ENCODE results near the gene DOCK8.

DOCK8 gene

DNA sequence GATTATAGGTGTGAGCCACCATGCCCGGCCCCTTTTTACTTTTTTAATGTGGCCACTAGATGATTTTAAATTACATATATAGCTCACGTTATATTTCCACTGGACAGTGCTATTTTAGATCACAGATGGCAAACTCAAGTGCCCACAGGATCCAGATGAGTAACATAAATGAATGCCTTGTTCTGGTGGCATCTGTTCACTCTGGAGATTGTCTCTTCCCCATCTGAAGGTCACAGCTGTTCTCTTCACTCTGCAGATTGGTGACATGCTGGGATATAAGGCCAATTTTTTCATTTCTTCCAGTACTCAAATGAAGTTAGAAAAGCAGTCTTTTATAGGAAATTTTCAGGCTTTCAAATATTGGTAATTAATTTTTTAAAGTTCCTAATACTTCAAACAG, 160.1 kb downstream of the DOCK8 start:
- TF ChIP-seq, protein P1, sequence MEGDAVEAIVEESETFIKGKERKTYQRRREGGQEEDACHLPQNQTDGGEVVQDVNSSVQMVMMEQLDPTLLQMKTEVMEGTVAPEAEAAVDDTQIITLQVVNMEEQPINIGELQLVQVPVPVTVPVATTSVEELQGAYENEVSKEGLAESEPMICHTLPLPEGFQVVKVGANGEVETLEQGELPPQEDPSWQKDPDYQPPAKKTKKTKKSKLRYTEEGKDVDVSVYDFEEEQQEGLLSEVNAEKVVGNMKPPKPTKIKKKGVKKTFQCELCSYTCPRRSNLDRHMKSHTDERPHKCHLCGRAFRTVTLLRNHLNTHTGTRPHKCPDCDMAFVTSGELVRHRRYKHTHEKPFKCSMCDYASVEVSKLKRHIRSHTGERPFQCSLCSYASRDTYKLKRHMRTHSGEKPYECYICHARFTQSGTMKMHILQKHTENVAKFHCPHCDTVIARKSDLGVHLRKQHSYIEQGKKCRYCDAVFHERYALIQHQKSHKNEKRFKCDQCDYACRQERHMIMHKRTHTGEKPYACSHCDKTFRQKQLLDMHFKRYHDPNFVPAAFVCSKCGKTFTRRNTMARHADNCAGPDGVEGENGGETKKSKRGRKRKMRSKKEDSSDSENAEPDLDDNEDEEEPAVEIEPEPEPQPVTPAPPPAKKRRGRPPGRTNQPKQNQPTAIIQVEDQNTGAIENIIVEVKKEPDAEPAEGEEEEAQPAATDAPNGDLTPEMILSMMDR (IDR thresholded peaks at IDR 0.05) = no peak

DNA sequence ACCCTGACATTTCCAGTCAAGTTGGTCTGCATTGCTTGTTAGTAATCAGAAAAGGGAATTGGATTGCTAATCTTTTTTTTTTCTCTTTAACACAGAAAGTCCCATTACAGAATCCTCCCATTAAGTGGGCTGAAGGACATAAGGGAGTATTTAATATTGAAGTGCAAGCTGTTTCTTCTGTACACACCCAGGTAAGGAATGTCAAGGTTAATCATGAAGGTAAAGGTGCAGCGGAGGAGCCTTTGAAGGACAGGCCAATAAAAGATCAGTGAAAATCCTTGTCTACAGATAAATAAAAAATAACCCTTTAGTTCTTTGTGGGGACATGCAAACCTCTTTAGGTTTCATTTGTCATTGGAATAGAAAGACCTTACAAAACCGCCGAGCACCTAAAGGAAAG, 161.4 kb downstream of the DOCK8 start:
- TF ChIP-seq, protein P1 (IDR thresholded peaks at IDR 0.05) = no peak

DNA sequence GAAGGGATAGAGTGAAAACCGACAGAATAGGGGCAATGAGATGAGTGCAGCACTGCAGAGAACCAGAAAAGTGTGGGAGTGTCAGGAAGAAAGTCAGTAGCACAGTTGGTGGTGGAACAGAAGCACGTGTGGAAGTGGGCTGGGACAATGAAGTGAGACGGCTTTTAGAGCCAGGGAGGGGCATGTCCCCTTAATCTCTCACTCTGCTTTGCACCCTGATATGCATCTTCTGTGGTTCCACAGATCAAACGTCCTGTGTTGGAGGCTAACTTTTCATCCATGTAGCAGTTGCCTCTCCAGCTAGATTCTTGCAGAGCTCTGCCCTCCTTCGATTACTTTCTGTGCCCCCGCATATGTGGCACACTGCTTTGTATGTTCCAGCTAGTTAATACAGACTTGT, 163.6 kb downstream of the DOCK8 start:
- TF ChIP-seq, protein P1 (IDR thresholded peaks at IDR 0.05) = no peak

DNA sequence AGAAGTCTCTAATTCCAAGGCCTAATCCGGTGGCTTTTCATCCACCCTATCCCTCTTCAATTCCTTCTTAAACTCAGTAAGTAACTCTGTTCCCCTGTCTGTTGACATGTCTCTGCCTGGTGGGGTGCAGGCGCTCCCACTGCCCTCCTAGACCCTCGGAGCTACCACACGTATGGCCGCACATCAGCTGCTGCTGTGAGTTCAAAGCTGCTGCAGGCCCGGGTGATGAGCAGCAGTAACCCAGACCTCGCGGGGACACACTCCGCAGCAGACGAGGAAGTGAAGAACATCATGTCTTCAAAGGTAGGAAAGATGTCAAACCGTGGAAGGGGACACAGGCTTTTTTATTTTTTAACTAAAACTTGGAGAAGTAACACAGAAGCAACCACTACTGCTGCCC, 167.7 kb downstream of the DOCK8 start:
- TF ChIP-seq, protein P1 (IDR thresholded peaks at IDR 0.05) = no peak

DNA sequence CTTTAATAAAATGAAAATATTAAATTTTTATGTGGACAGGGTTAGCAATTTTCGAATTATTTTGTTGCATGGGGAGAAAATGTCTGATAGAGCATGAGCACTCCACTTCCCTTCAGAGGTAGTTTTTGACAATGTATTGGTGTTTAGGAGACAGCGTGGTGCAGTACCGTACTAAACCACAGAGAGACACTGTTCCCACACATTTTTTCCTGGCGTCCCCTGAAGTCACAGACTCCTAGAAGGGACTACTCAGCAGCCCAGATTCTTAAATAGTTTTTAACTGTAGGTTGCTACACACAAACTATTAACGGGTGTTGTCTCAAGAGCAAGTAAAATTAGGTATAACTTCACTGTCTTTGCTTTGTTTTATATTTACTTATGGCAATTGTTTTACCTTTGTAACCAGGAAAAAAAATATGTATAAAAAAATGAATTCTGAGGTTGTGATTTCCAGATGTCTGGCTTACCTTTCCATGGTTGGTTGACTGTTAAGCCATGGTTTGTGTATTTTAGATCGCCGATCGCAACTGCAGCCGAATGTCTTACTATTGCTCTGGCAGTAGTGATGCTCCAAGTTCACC, 171.2 kb downstream of the DOCK8 start:
- TF ChIP-seq, protein P1 (IDR thresholded peaks at IDR 0.05) = peak; percentile 95

DNA sequence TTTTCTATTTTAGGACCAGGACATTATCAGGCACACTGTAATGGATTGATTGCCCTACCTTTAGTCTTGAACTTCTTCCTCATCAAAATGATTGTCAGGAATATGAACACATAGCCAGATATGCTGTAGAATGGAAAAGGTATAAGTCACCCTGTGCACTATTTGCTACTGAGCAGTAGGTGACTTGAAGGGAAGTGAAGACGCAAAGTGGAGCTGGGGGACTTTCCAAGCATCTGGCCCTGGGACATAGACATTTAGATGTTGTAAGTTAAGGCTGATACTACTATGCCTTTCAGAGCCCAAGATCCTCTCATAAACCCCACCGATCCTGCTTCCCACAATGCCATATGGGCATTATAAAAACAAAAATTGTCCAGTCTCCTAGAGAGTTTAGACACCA, 174.5 kb downstream of the DOCK8 start:
- TF ChIP-seq, protein P1 (IDR thresholded peaks at IDR 0.05) = no peak

DNA sequence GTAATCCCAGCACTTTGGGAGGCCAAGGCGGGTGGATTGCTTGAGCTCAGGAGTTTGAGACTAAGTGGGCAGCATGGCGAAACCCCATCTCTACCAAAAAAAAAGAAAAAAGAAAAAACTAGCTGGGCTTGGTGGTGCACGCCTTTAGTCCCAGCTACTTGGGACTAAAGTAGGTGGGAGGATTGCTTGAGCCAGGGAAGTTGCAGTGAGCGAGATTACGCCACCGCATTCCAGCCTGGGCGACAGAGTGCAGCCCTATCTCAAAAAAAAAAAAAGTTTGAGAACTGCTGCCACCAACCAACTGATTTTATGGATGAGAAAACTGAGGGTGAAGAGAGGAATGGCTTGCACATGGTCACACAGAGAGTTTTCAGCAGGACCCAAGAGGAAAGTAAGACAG, 175.1 kb downstream of the DOCK8 start:
- TF ChIP-seq, protein P1 (IDR thresholded peaks at IDR 0.05) = no peak
